Measurements from ENCODE around the gene RIT1. TPM values are rescaled to one million over a fixed set of nuclear protein-coding genes. Genes with fewer than 3 reads are reported as not detected.
"Not testable (repeated sequence)": the region's sequence is repeated elsewhere in the genome, so short reads cannot be mapped to it uniquely, and the experiment has no call there.

Gene RIT1
- total RNA-seq, 1 experiment from 2014 or later = 28.1 TPM

- in situ Hi-C loops (cut with HindIII; ENCODE audit: low pct_unique_long_range_greater_than_20kb, low sequenced_read_pairs) (no loop called here), intact Hi-C loops (cut with micrococcal nuclease; ENCODE audit: unreplicated experiment) (no loop called here)
- TF ChIP-seq TCF7L2 (IDR thresholded peaks at IDR 0.05; ENCODE audit: low read depth, low read length) (no peak), SIN3A (IDR thresholded peaks at IDR 0.05; ENCODE audit: borderline replicate concordance, insufficient read depth, low read depth, low read length) (no peak), POLR2AphosphoS5 (IDR thresholded peaks at IDR 0.05; ENCODE audit: low read depth, low read length) (no peak)
- TF ChIP-seq, protein P1, sequence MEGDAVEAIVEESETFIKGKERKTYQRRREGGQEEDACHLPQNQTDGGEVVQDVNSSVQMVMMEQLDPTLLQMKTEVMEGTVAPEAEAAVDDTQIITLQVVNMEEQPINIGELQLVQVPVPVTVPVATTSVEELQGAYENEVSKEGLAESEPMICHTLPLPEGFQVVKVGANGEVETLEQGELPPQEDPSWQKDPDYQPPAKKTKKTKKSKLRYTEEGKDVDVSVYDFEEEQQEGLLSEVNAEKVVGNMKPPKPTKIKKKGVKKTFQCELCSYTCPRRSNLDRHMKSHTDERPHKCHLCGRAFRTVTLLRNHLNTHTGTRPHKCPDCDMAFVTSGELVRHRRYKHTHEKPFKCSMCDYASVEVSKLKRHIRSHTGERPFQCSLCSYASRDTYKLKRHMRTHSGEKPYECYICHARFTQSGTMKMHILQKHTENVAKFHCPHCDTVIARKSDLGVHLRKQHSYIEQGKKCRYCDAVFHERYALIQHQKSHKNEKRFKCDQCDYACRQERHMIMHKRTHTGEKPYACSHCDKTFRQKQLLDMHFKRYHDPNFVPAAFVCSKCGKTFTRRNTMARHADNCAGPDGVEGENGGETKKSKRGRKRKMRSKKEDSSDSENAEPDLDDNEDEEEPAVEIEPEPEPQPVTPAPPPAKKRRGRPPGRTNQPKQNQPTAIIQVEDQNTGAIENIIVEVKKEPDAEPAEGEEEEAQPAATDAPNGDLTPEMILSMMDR (IDR thresholded peaks at IDR 0.05) = no peak
- TF ChIP-seq, protein P2, sequence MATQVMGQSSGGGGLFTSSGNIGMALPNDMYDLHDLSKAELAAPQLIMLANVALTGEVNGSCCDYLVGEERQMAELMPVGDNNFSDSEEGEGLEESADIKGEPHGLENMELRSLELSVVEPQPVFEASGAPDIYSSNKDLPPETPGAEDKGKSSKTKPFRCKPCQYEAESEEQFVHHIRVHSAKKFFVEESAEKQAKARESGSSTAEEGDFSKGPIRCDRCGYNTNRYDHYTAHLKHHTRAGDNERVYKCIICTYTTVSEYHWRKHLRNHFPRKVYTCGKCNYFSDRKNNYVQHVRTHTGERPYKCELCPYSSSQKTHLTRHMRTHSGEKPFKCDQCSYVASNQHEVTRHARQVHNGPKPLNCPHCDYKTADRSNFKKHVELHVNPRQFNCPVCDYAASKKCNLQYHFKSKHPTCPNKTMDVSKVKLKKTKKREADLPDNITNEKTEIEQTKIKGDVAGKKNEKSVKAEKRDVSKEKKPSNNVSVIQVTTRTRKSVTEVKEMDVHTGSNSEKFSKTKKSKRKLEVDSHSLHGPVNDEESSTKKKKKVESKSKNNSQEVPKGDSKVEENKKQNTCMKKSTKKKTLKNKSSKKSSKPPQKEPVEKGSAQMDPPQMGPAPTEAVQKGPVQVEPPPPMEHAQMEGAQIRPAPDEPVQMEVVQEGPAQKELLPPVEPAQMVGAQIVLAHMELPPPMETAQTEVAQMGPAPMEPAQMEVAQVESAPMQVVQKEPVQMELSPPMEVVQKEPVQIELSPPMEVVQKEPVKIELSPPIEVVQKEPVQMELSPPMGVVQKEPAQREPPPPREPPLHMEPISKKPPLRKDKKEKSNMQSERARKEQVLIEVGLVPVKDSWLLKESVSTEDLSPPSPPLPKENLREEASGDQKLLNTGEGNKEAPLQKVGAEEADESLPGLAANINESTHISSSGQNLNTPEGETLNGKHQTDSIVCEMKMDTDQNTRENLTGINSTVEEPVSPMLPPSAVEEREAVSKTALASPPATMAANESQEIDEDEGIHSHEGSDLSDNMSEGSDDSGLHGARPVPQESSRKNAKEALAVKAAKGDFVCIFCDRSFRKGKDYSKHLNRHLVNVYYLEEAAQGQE (IDR thresholded peaks at IDR 0.05; ENCODE audit: insufficient read depth in 1 of 2, low read depth in 2 of 2, low read length in 1 of 2) = no peak
- Histone ChIP-seq H3K27me3 (ENCODE audit: control insufficient read depth, insufficient read depth, low read length) (no peaks in the 10 kb centered on the region), H3K9me3 (ENCODE audit: control insufficient read depth, insufficient read depth, low read depth, low read length) (no peaks in the 10 kb centered on the region), H3K27ac (ENCODE audit: low read length) (no peak overlapping the region), H3K4me3 (ENCODE audit: low read depth in 2 of 2, low read length in 2 of 2) (no peak overlapping the region), H3K36me3 (ENCODE audit: control insufficient read depth, insufficient read depth, low read length) (peaks cover 27% of the 10 kb centered on the region), H3K4me1 (ENCODE audit: control insufficient read depth, insufficient read depth, low read length) (peaks cover 14% of the 10 kb centered on the region)
- CTCF ChIA-PET = no interaction called here
- ATAC-seq = no peak
- BruUV-seq (replicated peaks) = no TSS peak
- DNase-seq (ENCODE audit: low read depth, low spot score) = no peak
- POLR2A ChIA-PET = interaction anchor here (0.9 kb wide), 1 partner anchor 15 kb away, joined by 4 read pairs; no protein-coding TSS in a partner anchor
These were observed 13.4 kb downstream of the RIT1 start for GRCh38 chr1:155897746-155898145.

DNA sequence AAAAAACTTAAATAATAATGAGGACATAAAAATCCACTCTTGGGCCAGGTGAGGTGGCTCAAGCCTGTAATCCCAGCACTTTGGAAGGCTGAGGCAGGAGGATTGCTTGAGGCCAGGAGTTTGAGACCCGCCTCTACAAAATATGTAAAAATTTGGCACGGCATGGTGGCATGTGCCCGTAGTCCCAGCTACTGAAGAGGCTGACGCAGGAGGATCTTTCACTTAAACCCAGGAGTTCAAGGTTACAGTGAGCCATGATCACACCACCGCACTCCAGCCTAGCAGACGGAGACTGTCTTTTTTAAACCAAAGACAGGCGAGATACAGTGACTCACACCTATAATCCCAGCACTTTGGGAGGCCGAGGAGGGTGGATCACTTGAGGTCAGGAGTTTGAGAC lies 14.7 kb downstream of the RIT1 start:
- BruUV-seq (replicated peaks); H3K9me3 ChIP-seq (ENCODE audit: control insufficient read depth, insufficient read depth, low read depth, low read length); ATAC-seq; H3K4me3 ChIP-seq (ENCODE audit: low read depth in 2 of 2, low read length in 2 of 2); H3K27me3 ChIP-seq (ENCODE audit: control insufficient read depth, insufficient read depth, low read length); POLR2A ChIA-PET; intact Hi-C loops (cut with micrococcal nuclease; ENCODE audit: unreplicated experiment); in situ Hi-C loops (cut with HindIII; ENCODE audit: low pct_unique_long_range_greater_than_20kb, low sequenced_read_pairs); H3K27ac ChIP-seq (ENCODE audit: low read length); DNase-seq (ENCODE audit: low read depth, low spot score); CTCF ChIA-PET: not testable (repeated sequence)
- Histone ChIP-seq H3K36me3 (ENCODE audit: control insufficient read depth, insufficient read depth, low read length) (peaks cover 27% of the 10 kb centered on the region), H3K4me1 (ENCODE audit: control insufficient read depth, insufficient read depth, low read length) (peaks cover 14% of the 10 kb centered on the region)

DNA sequence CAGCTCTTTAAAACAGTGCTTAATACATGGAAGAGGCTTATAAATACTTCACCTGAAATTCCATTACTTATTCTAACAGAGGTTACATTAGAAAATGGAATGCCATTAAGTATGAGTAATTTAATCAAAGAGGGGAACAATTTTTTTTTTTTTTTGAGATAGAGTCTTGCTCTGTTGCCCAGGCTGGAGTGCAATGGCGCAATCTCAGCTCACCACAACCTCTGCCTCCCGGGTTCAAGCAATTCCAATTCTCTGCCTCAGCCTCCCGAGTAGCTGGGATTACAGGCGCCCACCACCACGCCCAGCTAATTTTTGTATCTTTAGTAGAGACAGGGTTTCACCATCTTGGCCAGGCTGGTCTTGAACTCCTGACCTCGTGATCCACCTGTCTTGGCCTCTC lies 15.5 kb downstream of the RIT1 start:
- ATAC-seq; in situ Hi-C loops (cut with HindIII; ENCODE audit: low pct_unique_long_range_greater_than_20kb, low sequenced_read_pairs); H3K27me3 ChIP-seq (ENCODE audit: control insufficient read depth, insufficient read depth, low read length); H3K9me3 ChIP-seq (ENCODE audit: control insufficient read depth, insufficient read depth, low read depth, low read length); BruUV-seq (replicated peaks); H3K4me3 ChIP-seq (ENCODE audit: low read depth in 2 of 2, low read length in 2 of 2); H3K27ac ChIP-seq (ENCODE audit: low read length); intact Hi-C loops (cut with micrococcal nuclease; ENCODE audit: unreplicated experiment); DNase-seq (ENCODE audit: low read depth, low spot score); CTCF ChIA-PET: not testable (repeated sequence)
- POLR2A ChIA-PET = interaction anchor here (0.5 to 0.6 kb wide), 2 partner anchors 47 to 1596 kb away, joined by 6 to 12 read pairs; no protein-coding TSS in a partner anchor
- Histone ChIP-seq H3K36me3 (ENCODE audit: control insufficient read depth, insufficient read depth, low read length) (peaks cover 26% of the 10 kb centered on the region), H3K4me1 (ENCODE audit: control insufficient read depth, insufficient read depth, low read length) (peaks cover 14% of the 10 kb centered on the region)

All from Panc1 (cell line).